HG02642 (cell line): ENCODE measurements around the gene CD2BP2.
A peak's percentile ranks its signal among the peaks of the same experiment; 100 is the strongest.

Experiments used
- ATAC-seq: cut with Tn5 transposase; IDR thresholded peaks from one replicate; pipeline ENCODE4 v1.9.1; 2021; ENCODE audit warnings: mild to moderate bottlenecking; ENCODE audit not compliant: unreplicated experiment, poor library complexity

The CD2BP2 gene

GRCh38 chr16:30379158-30379783 lies 24.2 kb upstream of the CD2BP2 start:
- ATAC-seq: no peak

- peak; percentile 88 for ATAC-seq
Measured at GRCh38 chr16:30378236-30379157, 23.4 kb upstream of the CD2BP2 start.

- peak; percentile 53 for ATAC-seq
Measured at GRCh38 chr16:30377812-30378235, 22.7 kb upstream of the CD2BP2 start.

GRCh38 chr16:30377050-30377811 lies 22.1 kb upstream of the CD2BP2 start:
- ATAC-seq: peak; percentile 1

GRCh38 chr16:30376461-30376902 lies 21.4 kb upstream of the CD2BP2 start:
- ATAC-seq: no peak

GRCh38 chr16:30375864-30376263 lies 20.8 kb upstream of the CD2BP2 start:
- ATAC-seq: no peak

GRCh38 chr16:30374538-30374937 lies 19.4 kb upstream of the CD2BP2 start, which contains the start of gene MYL11:
Gene MYL11 (plus strand): TSS chr16:30374802. CDS start chr16:30374858, 56 bp downstream.
- no peak for ATAC-seq

- no peak for ATAC-seq
Measured at GRCh38 chr16:30372725-30373124, 17.6 kb upstream of the CD2BP2 start.

- no peak for ATAC-seq
Measured at GRCh38 chr16:30372038-30372712, 17.1 kb upstream of the CD2BP2 start.

- ATAC-seq: no peak
Measured at GRCh38 chr16:30371248-30371816, 16.2 kb upstream of the CD2BP2 start.

GRCh38 chr16:30370456-30371247 lies 15.5 kb upstream of the CD2BP2 start, which contains the start of gene TBC1D10B:
Gene TBC1D10B (minus strand): TSS chr16:30370494. CDS start chr16:30370183, 311 bp downstream.
- ATAC-seq: peak; percentile 81

- no peak for ATAC-seq
Measured at GRCh38 chr16:30369938-30370455, 14.9 kb upstream of the CD2BP2 start.

- ATAC-seq: no peak
Measured at GRCh38 chr16:30369091-30369937, 14.2 kb upstream of the CD2BP2 start.

GRCh38 chr16:30368792-30369090 lies 13.6 kb upstream of the CD2BP2 start:
- no peak for ATAC-seq

GRCh38 chr16:30368122-30368791 lies 13.1 kb upstream of the CD2BP2 start:
- ATAC-seq: no peak

GRCh38 chr16:30367349-30368009 lies 12.4 kb upstream of the CD2BP2 start:
- no peak for ATAC-seq

GRCh38 chr16:30366511-30366910 lies 11.4 kb upstream of the CD2BP2 start:
- ATAC-seq: no peak
